ENCODE data around the gene TSPAN9. TPM values are rescaled to one million over a fixed set of nuclear protein-coding genes. Genes with fewer than 3 reads are reported as not detected.

The TSPAN9 gene
- total RNA-seq, 1 donor from 2014 or later = 40.9 TPM

DNA sequence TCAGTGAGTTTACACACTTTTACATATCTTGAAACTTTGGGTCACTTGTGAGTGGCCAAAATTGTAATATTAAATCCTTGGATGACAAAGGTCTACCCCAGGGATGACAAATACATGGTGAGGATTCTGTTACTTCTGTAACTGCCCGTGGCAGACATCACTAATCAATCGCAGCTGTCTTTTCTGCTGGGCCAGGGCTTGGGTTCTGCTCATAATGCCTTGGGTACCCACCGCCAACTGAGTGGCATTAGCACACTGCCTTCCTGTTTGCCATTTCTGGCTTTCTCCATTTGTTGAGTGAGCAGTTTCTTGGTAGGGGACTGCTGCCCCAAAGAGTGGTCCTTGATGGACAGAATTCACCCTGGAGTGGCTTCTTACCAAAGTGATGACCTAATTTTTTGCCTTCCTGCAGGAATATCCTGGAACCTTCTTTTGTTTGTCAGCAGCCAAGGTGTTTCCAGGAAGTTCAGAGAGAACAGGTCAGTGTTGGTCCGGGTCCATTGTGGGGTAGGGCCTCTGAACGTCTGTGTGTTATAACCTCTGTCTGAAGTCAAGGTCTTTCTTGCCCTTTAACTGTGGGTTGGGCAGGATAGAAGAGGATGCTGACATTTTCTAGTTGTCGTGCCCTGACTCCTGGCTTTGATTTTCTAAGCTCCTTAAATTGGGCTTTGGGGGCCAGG, 6.2 kb downstream of the TSPAN9 start:
- Mint-ChIP-seq H3K36me3 (ENCODE audit: low read depth, unreplicated experiment) (peaks cover 18% of the 10 kb centered on the region), H3K27ac (ENCODE audit: unreplicated experiment) (no peak overlapping the region), H3K4me1 (ENCODE audit: low read depth, unreplicated experiment) (peaks cover 13% of the 10 kb centered on the region), H3K27me3 (ENCODE audit: low read depth, unreplicated experiment) (no peaks in the 10 kb centered on the region), H3K9me3 (ENCODE audit: unreplicated experiment) (no peaks in the 10 kb centered on the region), H3K4me3 (ENCODE audit: unreplicated experiment) (no peak overlapping the region)
- H3K4me3 ChIP-seq (ENCODE audit: insufficient read depth, low read depth, low read length) = no peak overlapping the region
- peaks cover 51% of the 10 kb centered on the region for H3K79me2 ChIP-seq (ENCODE audit: insufficient read depth, low read length)
- peak overlapping the region; percentile 20 for H2AFZ ChIP-seq (ENCODE audit: low read depth, low read length)
- peaks cover 9% of the 10 kb centered on the region for H3K4me1 ChIP-seq (ENCODE audit: insufficient read depth, low read length)
- no peak overlapping the region for H3K9ac ChIP-seq (ENCODE audit: low read length)
- no peak for DNase-seq (ENCODE audit: low read depth)
- no peaks in the 10 kb centered on the region for H3K27me3 ChIP-seq (ENCODE audit: insufficient read depth, low read length)
- H4K20me1 ChIP-seq (ENCODE audit: insufficient read depth, low read length) = peaks cover 35% of the 10 kb centered on the region
- no peaks in the 10 kb centered on the region for H3K9me3 ChIP-seq (ENCODE audit: insufficient read depth, low read depth, low read length)
- FAIRE-seq = no peak
- no peak overlapping the region for H3K27ac ChIP-seq (ENCODE audit: low read depth, low read length)
- no peak overlapping the region for H3K4me2 ChIP-seq (ENCODE audit: low read length)
- H3K36me3 ChIP-seq (ENCODE audit: insufficient read depth, low read length) = no peaks in the 10 kb centered on the region
- TF ChIP-seq, protein P1, sequence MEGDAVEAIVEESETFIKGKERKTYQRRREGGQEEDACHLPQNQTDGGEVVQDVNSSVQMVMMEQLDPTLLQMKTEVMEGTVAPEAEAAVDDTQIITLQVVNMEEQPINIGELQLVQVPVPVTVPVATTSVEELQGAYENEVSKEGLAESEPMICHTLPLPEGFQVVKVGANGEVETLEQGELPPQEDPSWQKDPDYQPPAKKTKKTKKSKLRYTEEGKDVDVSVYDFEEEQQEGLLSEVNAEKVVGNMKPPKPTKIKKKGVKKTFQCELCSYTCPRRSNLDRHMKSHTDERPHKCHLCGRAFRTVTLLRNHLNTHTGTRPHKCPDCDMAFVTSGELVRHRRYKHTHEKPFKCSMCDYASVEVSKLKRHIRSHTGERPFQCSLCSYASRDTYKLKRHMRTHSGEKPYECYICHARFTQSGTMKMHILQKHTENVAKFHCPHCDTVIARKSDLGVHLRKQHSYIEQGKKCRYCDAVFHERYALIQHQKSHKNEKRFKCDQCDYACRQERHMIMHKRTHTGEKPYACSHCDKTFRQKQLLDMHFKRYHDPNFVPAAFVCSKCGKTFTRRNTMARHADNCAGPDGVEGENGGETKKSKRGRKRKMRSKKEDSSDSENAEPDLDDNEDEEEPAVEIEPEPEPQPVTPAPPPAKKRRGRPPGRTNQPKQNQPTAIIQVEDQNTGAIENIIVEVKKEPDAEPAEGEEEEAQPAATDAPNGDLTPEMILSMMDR (IDR thresholded peaks at IDR 0.05; ENCODE audit: insufficient read depth, low read depth, low read length) = no peak
- TF ChIP-seq EZH2 (IDR thresholded peaks at IDR 0.05; ENCODE audit: insufficient read depth, low read length) = no peak

DNA sequence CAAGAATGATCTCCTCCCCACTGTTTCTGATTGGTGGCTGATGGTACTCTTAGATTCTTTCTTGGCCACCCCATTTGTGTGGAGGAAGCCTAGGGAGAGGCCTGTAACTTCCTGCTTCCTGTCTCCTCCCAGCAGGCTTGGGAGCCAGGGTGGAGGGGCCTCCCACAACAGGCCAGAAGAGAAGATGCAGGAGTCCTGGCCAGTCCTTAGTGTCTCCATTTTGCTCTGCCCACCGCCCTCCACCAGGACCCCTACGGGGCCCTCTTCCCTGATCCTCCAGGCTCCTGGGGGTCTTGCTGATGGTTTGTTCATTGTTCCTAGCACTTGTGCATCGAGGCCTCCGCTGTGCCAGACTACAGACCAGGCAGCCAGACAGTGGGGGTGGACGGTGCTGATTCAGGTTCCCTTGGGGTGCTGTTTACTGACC, 6.8 kb downstream of the TSPAN9 start:
- peak overlapping the region; percentile 20 for H2AFZ ChIP-seq (ENCODE audit: low read depth, low read length)
- H3K27ac Mint-ChIP-seq (ENCODE audit: unreplicated experiment) = no peak overlapping the region
- no peak overlapping the region for H3K4me3 ChIP-seq (ENCODE audit: insufficient read depth, low read depth, low read length)
- H3K9ac ChIP-seq (ENCODE audit: low read length) = no peak overlapping the region
- no peaks in the 10 kb centered on the region for H3K36me3 ChIP-seq (ENCODE audit: insufficient read depth, low read length)
- no peak overlapping the region for H3K4me3 Mint-ChIP-seq (ENCODE audit: unreplicated experiment)
- H3K9me3 ChIP-seq (ENCODE audit: insufficient read depth, low read depth, low read length) = no peaks in the 10 kb centered on the region
- DNase-seq (ENCODE audit: low read depth) (no peak), FAIRE-seq (no peak)
- H3K27me3 ChIP-seq (ENCODE audit: insufficient read depth, low read length) = no peaks in the 10 kb centered on the region
- TF ChIP-seq EZH2 (IDR thresholded peaks at IDR 0.05; ENCODE audit: insufficient read depth, low read length) = no peak
- TF ChIP-seq, protein P1 (IDR thresholded peaks at IDR 0.05; ENCODE audit: insufficient read depth, low read depth, low read length) = no peak
- H4K20me1 ChIP-seq (ENCODE audit: insufficient read depth, low read length) = peaks cover 36% of the 10 kb centered on the region
- peaks cover 16% of the 10 kb centered on the region for H3K4me1 Mint-ChIP-seq (ENCODE audit: low read depth, unreplicated experiment)
- peak overlapping the region; percentile 14 for H3K4me2 ChIP-seq (ENCODE audit: low read length)
- peaks cover 5% of the 10 kb centered on the region for H3K4me1 ChIP-seq (ENCODE audit: insufficient read depth, low read length)
- H3K9me3 Mint-ChIP-seq (ENCODE audit: unreplicated experiment) = no peaks in the 10 kb centered on the region
- H3K36me3 Mint-ChIP-seq (ENCODE audit: low read depth, unreplicated experiment) = peaks cover 20% of the 10 kb centered on the region
- H3K79me2 ChIP-seq (ENCODE audit: insufficient read depth, low read length) = peaks cover 50% of the 10 kb centered on the region
- no peak overlapping the region for H3K27ac ChIP-seq (ENCODE audit: low read depth, low read length)
- H3K27me3 Mint-ChIP-seq (ENCODE audit: low read depth, unreplicated experiment) = no peaks in the 10 kb centered on the region

DNA sequence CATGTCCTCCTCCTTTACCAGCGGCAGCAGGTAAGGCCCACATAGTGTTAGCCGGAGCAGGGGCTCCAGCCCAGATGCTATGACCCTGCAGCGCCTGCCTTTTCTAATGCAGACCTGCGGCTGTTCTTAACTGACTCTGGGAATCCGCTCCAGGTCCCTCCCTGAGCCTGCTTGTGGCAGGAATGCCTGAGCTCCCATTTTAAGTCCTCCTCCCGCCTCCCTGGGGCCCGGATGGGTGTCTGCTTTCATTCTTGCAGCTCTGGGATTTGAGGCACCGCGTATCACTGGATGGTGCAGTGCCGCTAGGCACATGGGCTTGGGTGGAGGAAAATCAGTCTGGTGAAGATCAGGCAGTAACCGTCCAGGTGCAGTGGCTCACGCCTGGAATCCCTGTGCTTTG, 7.6 kb downstream of the TSPAN9 start:
- Mint-ChIP-seq H3K9me3 (ENCODE audit: unreplicated experiment) (no peaks in the 10 kb centered on the region), H3K36me3 (ENCODE audit: low read depth, unreplicated experiment) (peaks cover 20% of the 10 kb centered on the region), H3K27me3 (ENCODE audit: low read depth, unreplicated experiment) (no peaks in the 10 kb centered on the region), H3K4me1 (ENCODE audit: low read depth, unreplicated experiment) (peaks cover 16% of the 10 kb centered on the region), H3K4me3 (ENCODE audit: unreplicated experiment) (no peak overlapping the region), H3K27ac (ENCODE audit: unreplicated experiment) (no peak overlapping the region)
- H3K27ac ChIP-seq (ENCODE audit: low read depth, low read length) = no peak overlapping the region
- DNase-seq (ENCODE audit: low read depth) (no peak), FAIRE-seq (no peak)
- H3K4me1 ChIP-seq (ENCODE audit: insufficient read depth, low read length) = peaks cover 5% of the 10 kb centered on the region
- H4K20me1 ChIP-seq (ENCODE audit: insufficient read depth, low read length) = peaks cover 36% of the 10 kb centered on the region
- no peak overlapping the region for H3K9ac ChIP-seq (ENCODE audit: low read length)
- no peak overlapping the region for H2AFZ ChIP-seq (ENCODE audit: low read depth, low read length)
- H3K79me2 ChIP-seq (ENCODE audit: insufficient read depth, low read length) = peaks cover 45% of the 10 kb centered on the region
- H3K4me3 ChIP-seq (ENCODE audit: insufficient read depth, low read depth, low read length) = no peak overlapping the region
- no peak overlapping the region for H3K4me2 ChIP-seq (ENCODE audit: low read length)
- no peaks in the 10 kb centered on the region for H3K27me3 ChIP-seq (ENCODE audit: insufficient read depth, low read length)
- TF ChIP-seq, protein P1 (IDR thresholded peaks at IDR 0.05; ENCODE audit: insufficient read depth, low read depth, low read length) = no peak
- no peak for TF ChIP-seq EZH2 (IDR thresholded peaks at IDR 0.05; ENCODE audit: insufficient read depth, low read length)
- H3K36me3 ChIP-seq (ENCODE audit: insufficient read depth, low read length) = no peaks in the 10 kb centered on the region
- no peaks in the 10 kb centered on the region for H3K9me3 ChIP-seq (ENCODE audit: insufficient read depth, low read depth, low read length)
